ENCODE data around the gene WDR26.
A peak's percentile ranks its signal among the peaks of the same experiment; 100 is the strongest.
"Not testable (repeated sequence)": the region's sequence is repeated elsewhere in the genome, so short reads cannot be mapped to it uniquely, and the experiment has no call there.

Gene WDR26

GRCh38 chr1:224434691-224435317 is at the start of gene WDR26:
WDR26 (minus strand) TSS chr1:224434797.
- DNase-seq (ENCODE audit: low read depth), result peak; percentile 64

- DNase-seq (ENCODE audit: low read depth), result not testable (repeated sequence)
Observed at GRCh38 chr1:224483206-224483605, 48.6 kb upstream of the WDR26 start.

GRCh38 chr1:224482619-224483018 is 48.0 kb upstream of the WDR26 start:
- no peak for DNase-seq (ENCODE audit: low read depth)

- no peak for DNase-seq (ENCODE audit: low read depth)
Observed at GRCh38 chr1:224481601-224482000, 47.0 kb upstream of the WDR26 start.

GRCh38 chr1:224480888-224481459 is 46.4 kb upstream of the WDR26 start:
- DNase-seq (ENCODE audit: low read depth), result not testable (repeated sequence)

GRCh38 chr1:224480200-224480599 is 45.6 kb upstream of the WDR26 start:
- DNase-seq (ENCODE audit: low read depth), result not testable (repeated sequence)

- no peak for DNase-seq (ENCODE audit: low read depth)
Observed at GRCh38 chr1:224472806-224473205, 38.2 kb upstream of the WDR26 start.

GRCh38 chr1:224466154-224466553 is 31.6 kb upstream of the WDR26 start:
- DNase-seq (ENCODE audit: low read depth), result no peak

GRCh38 chr1:224459966-224460365 is 25.4 kb upstream of the WDR26 start:
- no peak for DNase-seq (ENCODE audit: low read depth)

- DNase-seq (ENCODE audit: low read depth), result no peak
Observed at GRCh38 chr1:224458996-224459395, 24.4 kb upstream of the WDR26 start.

GRCh38 chr1:224458296-224458695 is 23.7 kb upstream of the WDR26 start:
- DNase-seq (ENCODE audit: low read depth), result no peak

GRCh38 chr1:224457782-224458144 is 23.2 kb upstream of the WDR26 start:
- DNase-seq (ENCODE audit: low read depth), result no peak

GRCh38 chr1:224456637-224456953 is 22.0 kb upstream of the WDR26 start:
- DNase-seq (ENCODE audit: low read depth), result no peak

- no peak for DNase-seq (ENCODE audit: low read depth)
Observed at GRCh38 chr1:224454402-224455055, 19.9 kb upstream of the WDR26 start.

GRCh38 chr1:224450561-224451350 is 16.2 kb upstream of the WDR26 start:
- no peak for DNase-seq (ENCODE audit: low read depth)

GRCh38 chr1:224450159-224450558 is 15.6 kb upstream of the WDR26 start:
- DNase-seq (ENCODE audit: low read depth), result no peak

- DNase-seq (ENCODE audit: low read depth), result no peak
Observed at GRCh38 chr1:224448453-224449017, 13.9 kb upstream of the WDR26 start.

- no peak for DNase-seq (ENCODE audit: low read depth)
Observed at GRCh38 chr1:224447971-224448370, 13.4 kb upstream of the WDR26 start.

GRCh38 chr1:224447251-224447650 is 12.7 kb upstream of the WDR26 start:
- DNase-seq (ENCODE audit: low read depth), result no peak

- no peak for DNase-seq (ENCODE audit: low read depth)
Observed at GRCh38 chr1:224438989-224439388, 4.4 kb upstream of the WDR26 start.

GRCh38 chr1:224435999-224436398 is 1.4 kb upstream of the WDR26 start:
- DNase-seq (ENCODE audit: low read depth), result no peak

- no peak for DNase-seq (ENCODE audit: low read depth)
Observed at GRCh38 chr1:224435318-224435763, 744 bp upstream of the WDR26 start.

Measured in stimulated activated CD8-positive, alpha-beta memory T cell treated with anti-CD3 and anti-CD28 coated beads, Interleukin-7, amount 100 ng/mL, for 24 hours (primary cell).